ENCODE measurements around the gene CTTNBP2.

DNA sequence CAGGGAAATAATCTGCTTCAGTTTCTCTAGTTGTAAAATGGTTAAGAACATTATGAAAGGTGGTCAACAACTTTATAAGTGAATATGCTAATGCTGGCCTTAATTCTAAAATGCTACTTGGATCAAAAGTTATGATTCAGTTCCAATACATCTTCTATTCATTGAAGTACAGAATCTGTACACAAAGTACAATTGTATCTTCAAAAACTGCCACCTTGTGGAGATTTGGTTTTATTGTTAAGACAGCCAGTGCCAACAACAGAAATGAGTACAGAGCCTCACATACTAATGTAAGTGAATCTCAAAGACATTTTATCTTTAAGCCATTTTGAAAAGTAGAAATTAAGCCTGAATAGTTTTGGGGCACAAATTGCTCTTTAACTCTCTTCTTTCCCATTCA, 199.4 kb downstream of the CTTNBP2 start:
- TF ChIP-seq ZNF112 (tag by site-specific recombination; IDR thresholded peaks at IDR 0.05) (no peak), ZBTB1 (tag by site-specific recombination; IDR thresholded peaks at IDR 0.05) (no peak), ZNF24 (tag by site-specific recombination; IDR thresholded peaks at IDR 0.05) (no peak), ZNF132 (tag by site-specific recombination; IDR thresholded peaks at IDR 0.05; ENCODE audit: borderline replicate concordance) (no peak)
- TF ChIP-seq, protein P1, sequence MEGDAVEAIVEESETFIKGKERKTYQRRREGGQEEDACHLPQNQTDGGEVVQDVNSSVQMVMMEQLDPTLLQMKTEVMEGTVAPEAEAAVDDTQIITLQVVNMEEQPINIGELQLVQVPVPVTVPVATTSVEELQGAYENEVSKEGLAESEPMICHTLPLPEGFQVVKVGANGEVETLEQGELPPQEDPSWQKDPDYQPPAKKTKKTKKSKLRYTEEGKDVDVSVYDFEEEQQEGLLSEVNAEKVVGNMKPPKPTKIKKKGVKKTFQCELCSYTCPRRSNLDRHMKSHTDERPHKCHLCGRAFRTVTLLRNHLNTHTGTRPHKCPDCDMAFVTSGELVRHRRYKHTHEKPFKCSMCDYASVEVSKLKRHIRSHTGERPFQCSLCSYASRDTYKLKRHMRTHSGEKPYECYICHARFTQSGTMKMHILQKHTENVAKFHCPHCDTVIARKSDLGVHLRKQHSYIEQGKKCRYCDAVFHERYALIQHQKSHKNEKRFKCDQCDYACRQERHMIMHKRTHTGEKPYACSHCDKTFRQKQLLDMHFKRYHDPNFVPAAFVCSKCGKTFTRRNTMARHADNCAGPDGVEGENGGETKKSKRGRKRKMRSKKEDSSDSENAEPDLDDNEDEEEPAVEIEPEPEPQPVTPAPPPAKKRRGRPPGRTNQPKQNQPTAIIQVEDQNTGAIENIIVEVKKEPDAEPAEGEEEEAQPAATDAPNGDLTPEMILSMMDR (tag by site-specific recombination; IDR thresholded peaks at IDR 0.05): no peak
- TF ChIP-seq, protein P2, sequence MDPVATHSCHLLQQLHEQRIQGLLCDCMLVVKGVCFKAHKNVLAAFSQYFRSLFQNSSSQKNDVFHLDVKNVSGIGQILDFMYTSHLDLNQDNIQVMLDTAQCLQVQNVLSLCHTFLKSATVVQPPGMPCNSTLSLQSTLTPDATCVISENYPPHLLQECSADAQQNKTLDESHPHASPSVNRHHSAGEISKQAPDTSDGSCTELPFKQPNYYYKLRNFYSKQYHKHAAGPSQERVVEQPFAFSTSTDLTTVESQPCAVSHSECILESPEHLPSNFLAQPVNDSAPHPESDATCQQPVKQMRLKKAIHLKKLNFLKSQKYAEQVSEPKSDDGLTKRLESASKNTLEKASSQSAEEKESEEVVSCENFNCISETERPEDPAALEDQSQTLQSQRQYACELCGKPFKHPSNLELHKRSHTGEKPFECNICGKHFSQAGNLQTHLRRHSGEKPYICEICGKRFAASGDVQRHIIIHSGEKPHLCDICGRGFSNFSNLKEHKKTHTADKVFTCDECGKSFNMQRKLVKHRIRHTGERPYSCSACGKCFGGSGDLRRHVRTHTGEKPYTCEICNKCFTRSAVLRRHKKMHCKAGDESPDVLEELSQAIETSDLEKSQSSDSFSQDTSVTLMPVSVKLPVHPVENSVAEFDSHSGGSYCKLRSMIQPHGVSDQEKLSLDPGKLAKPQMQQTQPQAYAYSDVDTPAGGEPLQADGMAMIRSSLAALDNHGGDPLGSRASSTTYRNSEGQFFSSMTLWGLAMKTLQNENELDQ (tag by site-specific recombination; IDR thresholded peaks at IDR 0.05; ENCODE audit: low read depth): no peak
- TF ChIP-seq, protein P3, sequence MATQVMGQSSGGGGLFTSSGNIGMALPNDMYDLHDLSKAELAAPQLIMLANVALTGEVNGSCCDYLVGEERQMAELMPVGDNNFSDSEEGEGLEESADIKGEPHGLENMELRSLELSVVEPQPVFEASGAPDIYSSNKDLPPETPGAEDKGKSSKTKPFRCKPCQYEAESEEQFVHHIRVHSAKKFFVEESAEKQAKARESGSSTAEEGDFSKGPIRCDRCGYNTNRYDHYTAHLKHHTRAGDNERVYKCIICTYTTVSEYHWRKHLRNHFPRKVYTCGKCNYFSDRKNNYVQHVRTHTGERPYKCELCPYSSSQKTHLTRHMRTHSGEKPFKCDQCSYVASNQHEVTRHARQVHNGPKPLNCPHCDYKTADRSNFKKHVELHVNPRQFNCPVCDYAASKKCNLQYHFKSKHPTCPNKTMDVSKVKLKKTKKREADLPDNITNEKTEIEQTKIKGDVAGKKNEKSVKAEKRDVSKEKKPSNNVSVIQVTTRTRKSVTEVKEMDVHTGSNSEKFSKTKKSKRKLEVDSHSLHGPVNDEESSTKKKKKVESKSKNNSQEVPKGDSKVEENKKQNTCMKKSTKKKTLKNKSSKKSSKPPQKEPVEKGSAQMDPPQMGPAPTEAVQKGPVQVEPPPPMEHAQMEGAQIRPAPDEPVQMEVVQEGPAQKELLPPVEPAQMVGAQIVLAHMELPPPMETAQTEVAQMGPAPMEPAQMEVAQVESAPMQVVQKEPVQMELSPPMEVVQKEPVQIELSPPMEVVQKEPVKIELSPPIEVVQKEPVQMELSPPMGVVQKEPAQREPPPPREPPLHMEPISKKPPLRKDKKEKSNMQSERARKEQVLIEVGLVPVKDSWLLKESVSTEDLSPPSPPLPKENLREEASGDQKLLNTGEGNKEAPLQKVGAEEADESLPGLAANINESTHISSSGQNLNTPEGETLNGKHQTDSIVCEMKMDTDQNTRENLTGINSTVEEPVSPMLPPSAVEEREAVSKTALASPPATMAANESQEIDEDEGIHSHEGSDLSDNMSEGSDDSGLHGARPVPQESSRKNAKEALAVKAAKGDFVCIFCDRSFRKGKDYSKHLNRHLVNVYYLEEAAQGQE (tag by site-specific recombination; IDR thresholded peaks at IDR 0.05): no peak
